ENCODE results near the gene TRPM3. TPM values are rescaled to one million over a fixed set of nuclear protein-coding genes. Genes with fewer than 3 reads are reported as not detected.

Gene TRPM3
- total RNA-seq, 1 experiment from 2014 or later, result not detected

GRCh38 chr9:70490478-70490877 is 630.9 kb downstream of the TRPM3 start:
- Histone ChIP-seq H3K9me3 (ENCODE audit: low read length) (no peaks in the 10 kb centered on the region), H4K20me1 (ENCODE audit: low read length) (no peaks in the 10 kb centered on the region), H3K79me2 (ENCODE audit: low read length) (no peaks in the 10 kb centered on the region), H3K27me3 (ENCODE audit: low read length) (peaks cover 6% of the 10 kb centered on the region; the same call in 1 of the 2 replicates), H3K9ac (ENCODE audit: low read length) (no peak overlapping the region), H3K4me2 (ENCODE audit: low read length) (no peak overlapping the region), H3F3A (ENCODE audit: low read length, unreplicated experiment) (no peaks in the 10 kb centered on the region), H3K4me1 (ENCODE audit: insufficient read depth, low read length) (no peaks in the 10 kb centered on the region), H3K36me3 (ENCODE audit: low read depth, low read length) (no peaks in the 10 kb centered on the region), H3K9me2 (replicated peaks; ENCODE audit: low read length) (no peaks in the 10 kb centered on the region), H2AFZ (ENCODE audit: low read length) (no peak overlapping the region), H3K27ac (ENCODE audit: low read length) (no peak overlapping the region), H3K4me3 (ENCODE audit: low read length) (no peak overlapping the region)
- CTCF ChIA-PET, result no interaction called here
- intact Hi-C loops (cut with micrococcal nuclease), result no loop called here
- ATAC-seq, result no peak
- POLR2A ChIA-PET (ENCODE audit: unreplicated experiment), result no interaction called here
- no TSS peak for BruUV-seq (replicated peaks)
- no peak for TF ChIP-seq CTCF (conservative IDR thresholded peaks at IDR 0.05; ENCODE audit: low read depth, low read length)
- no peak for TF ChIP-seq EZH2phosphoT487 (IDR thresholded peaks at IDR 0.05; ENCODE audit: borderline replicate concordance, low read length)
- no peak for TF ChIP-seq EZH2 (IDR thresholded peaks at IDR 0.05; ENCODE audit: low read length, unreplicated experiment)
- DNase-seq, result no peak

GRCh38 chr9:70488793-70489105 is 632.7 kb downstream of the TRPM3 start:
- Histone ChIP-seq H3K4me1 (ENCODE audit: insufficient read depth, low read length) (no peaks in the 10 kb centered on the region), H3K36me3 (ENCODE audit: low read depth, low read length) (no peaks in the 10 kb centered on the region), H4K20me1 (ENCODE audit: low read length) (no peaks in the 10 kb centered on the region), H3K27me3 (ENCODE audit: low read length) (peaks cover 6% of the 10 kb centered on the region; the same call in 1 of the 2 replicates), H3K79me2 (ENCODE audit: low read length) (no peaks in the 10 kb centered on the region), H3K9me2 (replicated peaks; ENCODE audit: low read length) (no peaks in the 10 kb centered on the region), H3K9me3 (ENCODE audit: low read length) (no peaks in the 10 kb centered on the region), H3K27ac (ENCODE audit: low read length) (no peak overlapping the region), H2AFZ (ENCODE audit: low read length) (no peak overlapping the region), H3K4me2 (ENCODE audit: low read length) (no peak overlapping the region), H3K9ac (ENCODE audit: low read length) (no peak overlapping the region), H3F3A (ENCODE audit: low read length, unreplicated experiment) (no peaks in the 10 kb centered on the region), H3K4me3 (ENCODE audit: low read length) (no peak overlapping the region)
- ChIA-PET POLR2A (ENCODE audit: unreplicated experiment) (no interaction called here), CTCF (no interaction called here)
- no peak for DNase-seq
- TF ChIP-seq EZH2phosphoT487 (IDR thresholded peaks at IDR 0.05; ENCODE audit: borderline replicate concordance, low read length) (no peak), EZH2 (IDR thresholded peaks at IDR 0.05; ENCODE audit: low read length, unreplicated experiment) (no peak), CTCF (conservative IDR thresholded peaks at IDR 0.05; ENCODE audit: low read depth, low read length) (no peak)
- no peak for ATAC-seq
- intact Hi-C loops (cut with micrococcal nuclease), result no loop called here
- BruUV-seq (replicated peaks), result no TSS peak

- no peak overlapping the region for H3K4me2 ChIP-seq (ENCODE audit: low read length)
- H3K4me3 ChIP-seq (ENCODE audit: low read length), result no peak overlapping the region
- intact Hi-C loops (cut with micrococcal nuclease), result no loop called here
- no peak overlapping the region for H3K9ac ChIP-seq (ENCODE audit: low read length)
- no peaks in the 10 kb centered on the region for H3K36me3 ChIP-seq (ENCODE audit: low read depth, low read length)
- CTCF ChIA-PET, result no interaction called here
- no peaks in the 10 kb centered on the region for H3K4me1 ChIP-seq (ENCODE audit: insufficient read depth, low read length)
- H3K79me2 ChIP-seq (ENCODE audit: low read length), result no peaks in the 10 kb centered on the region
- BruUV-seq (replicated peaks), result no TSS peak
- H4K20me1 ChIP-seq (ENCODE audit: low read length), result no peaks in the 10 kb centered on the region
- TF ChIP-seq CTCF (conservative IDR thresholded peaks at IDR 0.05; ENCODE audit: low read depth, low read length), result no peak
- no peak for TF ChIP-seq EZH2phosphoT487 (IDR thresholded peaks at IDR 0.05; ENCODE audit: borderline replicate concordance, low read length)
- no peak for TF ChIP-seq EZH2 (IDR thresholded peaks at IDR 0.05; ENCODE audit: low read length, unreplicated experiment)
- POLR2A ChIA-PET (ENCODE audit: unreplicated experiment), result no interaction called here
- H2AFZ ChIP-seq (ENCODE audit: low read length), result no peak overlapping the region
- no peaks in the 10 kb centered on the region for H3K9me3 ChIP-seq (ENCODE audit: low read length)
- peaks cover 6% of the 10 kb centered on the region; the same call in 1 of the 2 replicates for H3K27me3 ChIP-seq (ENCODE audit: low read length)
- H3F3A ChIP-seq (ENCODE audit: low read length, unreplicated experiment), result no peaks in the 10 kb centered on the region
- H3K27ac ChIP-seq (ENCODE audit: low read length), result no peak overlapping the region
- H3K9me2 ChIP-seq (replicated peaks; ENCODE audit: low read length), result no peaks in the 10 kb centered on the region
- DNase-seq (no peak), ATAC-seq (no peak)
These were observed 633.2 kb downstream of the TRPM3 start for GRCh38 chr9:70488098-70488792.

Data from PC-3 (cell line).